Measurements from ENCODE around the gene ZNF792.
A peak's percentile ranks its signal among the peaks of the same experiment; 100 is the strongest.
"Not testable (repeated sequence)": the region's sequence is repeated elsewhere in the genome, so short reads cannot be mapped to it uniquely, and the experiment has no call there.

Gene ZNF792

GRCh38 chr19:34970185-34970780, 6.3 kb upstream of the ZNF792 start:
- DNase-seq = not testable (repeated sequence)

DNA sequence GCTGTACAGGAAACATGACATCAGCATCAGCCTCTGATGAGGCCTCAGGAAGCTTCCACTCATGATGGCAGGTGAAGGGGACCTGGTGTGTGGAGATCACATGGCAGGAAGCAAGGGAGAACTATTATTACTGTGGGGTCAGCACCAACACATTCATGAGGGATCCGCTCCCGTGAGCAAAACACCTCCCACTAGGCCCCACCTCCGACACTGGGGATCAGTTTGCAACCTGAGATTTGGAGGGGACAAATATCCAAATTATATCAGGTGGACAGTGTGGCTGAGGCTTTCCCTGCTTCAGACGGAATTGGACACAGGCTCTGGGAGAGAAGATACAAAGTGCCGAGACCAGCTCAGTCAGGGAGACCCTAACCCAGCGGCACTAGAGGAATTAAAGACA, 5.7 kb upstream of the ZNF792 start:
- no peak for DNase-seq

DNA sequence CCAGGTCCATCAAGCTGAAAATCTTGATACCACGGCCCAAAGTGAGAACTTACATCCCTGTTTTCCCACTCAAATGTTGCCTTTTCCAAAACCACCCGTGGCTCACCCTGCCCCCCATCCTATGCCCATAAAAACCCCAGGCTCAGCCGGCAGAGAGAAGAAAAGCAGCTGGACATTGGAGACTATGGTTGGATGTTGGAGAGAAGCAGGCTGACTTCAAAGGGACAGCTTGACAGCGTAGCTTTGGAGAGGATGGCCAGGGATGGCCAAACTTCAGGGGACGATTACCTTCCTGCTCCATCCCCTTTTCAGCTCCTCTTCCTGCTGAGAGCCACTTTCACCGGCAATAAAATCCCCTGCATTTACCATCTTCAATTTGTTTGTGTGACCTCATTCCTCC, 3.5 kb upstream of the ZNF792 start:
- no peak for DNase-seq

DNA sequence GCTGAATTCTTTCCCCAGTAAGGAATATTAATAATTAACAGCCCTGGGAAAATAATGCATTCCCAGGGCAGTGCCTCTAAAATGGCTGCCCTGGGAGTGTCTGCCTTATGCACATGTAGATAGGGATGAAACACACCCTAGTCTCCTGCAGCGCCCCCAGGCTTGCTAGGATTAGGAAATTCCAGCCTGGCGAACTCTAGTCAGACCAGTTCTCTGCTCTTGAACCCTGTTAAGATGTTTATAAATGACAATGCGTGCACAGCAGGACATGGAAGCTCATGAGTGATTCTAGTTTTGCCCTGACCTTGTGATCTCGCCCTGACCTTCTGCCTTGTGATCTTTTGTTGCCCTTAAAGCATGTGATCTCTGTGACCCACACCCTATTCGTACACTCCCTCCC, 1.5 kb upstream of the ZNF792 start:
- not testable (repeated sequence) for DNase-seq

GRCh38 chr19:34964598-34964997, 569 bp upstream of the ZNF792 start:
- no peak for DNase-seq

DNA sequence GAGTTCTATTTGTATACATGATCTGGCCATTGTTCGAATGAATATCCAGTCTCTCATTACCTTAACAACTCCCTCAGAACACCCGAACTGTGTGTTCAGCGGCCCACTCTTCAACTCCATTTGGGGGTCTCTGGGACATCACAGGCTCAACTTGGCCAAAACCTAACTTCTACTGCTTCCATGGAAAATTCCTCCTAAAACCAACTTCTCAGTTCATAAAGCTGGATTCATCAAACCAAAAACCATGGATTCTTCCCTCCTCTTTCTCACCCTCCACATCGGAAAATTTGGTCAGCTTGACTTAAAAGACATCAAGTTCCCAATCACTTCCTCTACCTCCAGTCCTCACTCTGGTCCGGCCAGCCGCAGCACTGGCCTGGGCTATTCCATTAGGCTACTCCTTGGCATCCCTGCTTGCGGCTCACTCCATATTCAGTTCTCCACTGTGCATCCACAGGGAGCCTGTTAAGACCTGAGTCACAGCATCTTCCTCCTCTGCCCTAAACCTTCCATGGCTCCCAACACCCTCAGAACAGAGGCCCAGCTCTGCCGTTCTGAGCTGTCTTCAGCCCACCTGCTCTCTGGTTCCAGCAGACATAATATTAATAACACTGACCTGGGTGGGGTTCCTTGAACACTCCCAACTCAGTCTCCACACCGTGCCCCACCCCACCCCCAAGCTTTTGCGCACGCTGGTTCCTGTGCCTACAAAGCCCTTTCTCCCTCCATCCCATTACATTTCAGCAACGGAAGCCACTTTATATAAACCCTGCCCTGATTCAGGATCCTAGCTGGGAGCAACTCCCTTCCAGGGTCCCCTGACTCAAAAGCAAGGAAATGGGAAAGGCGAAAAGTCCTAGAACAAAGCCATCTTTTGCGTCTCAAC, 1.1 kb downstream of the ZNF792 start:
- DNase-seq = no peak

GRCh38 chr19:34961775-34962686, 2.0 kb downstream of the ZNF792 start:
- DNase-seq = peak in 1 of 2 donors; percentile 60

- DNase-seq = no peak
Observed at GRCh38 chr19:34960940-34961679, 2.9 kb downstream of the ZNF792 start.

GRCh38 chr19:34960103-34960805, 3.8 kb downstream of the ZNF792 start:
- no peak for DNase-seq

GRCh38 chr19:34959021-34959420, 5.0 kb downstream of the ZNF792 start:
- DNase-seq = no peak

DNA sequence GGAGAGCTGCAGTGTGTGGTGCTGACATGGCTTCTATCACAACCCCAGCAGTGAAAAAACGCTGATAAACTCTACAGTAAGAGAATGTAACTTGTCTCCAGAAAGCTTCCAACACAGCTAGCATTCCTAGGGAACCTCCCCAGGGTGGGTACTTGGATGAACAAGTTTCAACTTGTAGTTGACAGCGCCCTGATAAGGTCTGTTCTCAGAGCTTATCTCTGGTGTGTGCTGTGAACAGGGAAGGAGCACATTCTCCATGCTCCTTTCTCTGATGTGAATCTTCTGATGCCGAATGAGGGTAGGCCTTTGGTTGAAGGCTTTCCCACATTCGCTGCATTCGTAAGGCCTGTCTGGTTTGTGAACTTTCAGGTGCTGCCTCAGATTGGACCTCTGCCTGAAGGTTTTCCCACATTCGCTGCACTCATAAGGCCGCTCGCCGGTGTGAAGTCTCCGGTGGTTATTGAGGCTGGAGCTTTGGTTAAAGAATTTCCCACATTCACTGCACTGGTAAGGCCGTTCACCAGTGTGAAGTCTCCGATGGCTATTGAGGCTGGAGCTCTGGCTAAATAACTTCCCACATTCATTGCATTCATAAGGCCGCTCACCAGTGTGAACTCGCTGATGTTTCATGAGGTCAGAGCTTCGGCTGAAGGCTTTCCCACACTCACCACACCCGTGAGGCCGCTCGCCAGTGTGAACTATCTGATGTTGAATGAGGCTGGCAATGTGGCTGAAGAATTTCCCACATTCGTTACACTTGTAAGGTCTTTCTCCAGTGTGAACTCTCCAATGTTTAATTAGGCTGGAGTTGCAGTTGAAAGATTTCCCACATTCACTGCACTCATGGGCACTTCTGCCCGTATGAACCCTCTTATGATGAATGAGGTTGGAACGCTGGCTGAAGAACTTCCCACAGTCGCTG, 5.9 kb downstream of the ZNF792 start:
- no peak for DNase-seq

DNA sequence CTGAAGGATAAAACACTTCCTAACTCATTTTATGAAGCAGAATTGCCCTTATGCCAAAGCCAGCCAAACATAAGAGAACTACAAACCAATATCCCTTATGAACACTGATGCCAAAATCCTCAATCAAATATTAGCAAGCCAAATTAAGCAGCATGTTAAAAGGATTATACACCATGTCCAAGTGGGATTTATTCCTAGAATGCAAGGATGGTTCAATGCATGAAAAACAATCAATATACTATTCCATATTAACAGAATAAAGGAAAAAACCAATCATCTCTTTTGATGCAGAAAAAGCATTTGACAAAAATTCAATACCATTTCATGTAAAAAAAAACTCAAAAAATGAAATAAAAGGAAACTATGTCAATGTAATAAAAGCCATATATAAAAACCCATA, 10.9 kb downstream of the ZNF792 start:
- no peak for DNase-seq

DNA sequence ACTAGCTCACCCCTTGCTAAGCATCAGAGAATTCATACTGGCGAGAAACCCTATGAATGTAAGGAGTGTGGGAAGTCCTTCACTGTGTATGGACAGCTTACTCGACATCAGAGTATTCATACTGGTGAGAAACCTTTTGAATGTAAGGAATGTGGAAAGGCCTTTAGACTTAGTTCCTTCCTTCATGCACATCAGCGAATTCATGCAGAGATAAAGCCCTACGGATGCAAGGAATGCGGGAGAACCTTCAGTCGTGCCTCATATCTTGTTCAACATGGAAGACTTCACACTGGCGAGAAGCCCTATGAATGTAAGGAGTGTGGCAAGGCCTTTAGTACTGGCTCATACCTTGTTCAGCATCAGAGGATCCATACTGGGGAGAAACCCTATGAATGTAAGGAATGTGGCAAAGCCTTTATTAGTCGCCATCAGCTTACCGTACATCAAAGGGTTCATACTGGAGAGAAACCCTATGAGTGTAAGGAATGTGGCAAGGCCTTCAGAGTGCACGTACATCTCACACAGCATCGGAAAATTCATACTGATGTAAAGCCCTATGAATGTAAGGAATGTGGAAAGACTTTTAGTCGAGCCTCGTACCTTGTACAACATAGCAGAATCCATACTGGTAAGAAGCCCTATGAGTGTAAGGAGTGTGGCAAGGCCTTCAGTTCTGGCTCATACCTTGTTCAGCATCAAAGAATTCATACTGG, 20.0 kb downstream of the ZNF792 start:
- DNase-seq = no peak

GRCh38 chr19:34938886-34939285, 25.1 kb downstream of the ZNF792 start:
- DNase-seq = no peak

DNA sequence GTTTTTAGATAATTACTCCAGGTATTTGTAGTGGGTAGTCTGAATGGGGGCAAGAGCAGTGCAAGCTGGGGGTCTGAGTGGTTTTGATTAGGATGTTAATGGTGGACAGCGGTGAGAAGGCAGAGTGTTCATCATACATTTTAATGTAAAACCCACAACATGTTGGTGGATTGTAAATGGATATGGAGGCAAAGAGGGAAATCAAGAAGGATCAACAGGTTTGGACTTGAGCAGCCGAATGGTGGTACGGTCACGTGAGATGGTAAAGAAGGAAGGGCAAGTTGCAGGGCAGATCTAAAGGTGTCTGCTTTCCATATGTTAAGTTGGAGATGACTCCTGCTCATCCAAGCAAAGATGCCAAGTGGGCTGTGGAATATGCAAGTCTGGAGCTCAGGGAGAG, 27.8 kb downstream of the ZNF792 start:
- DNase-seq = no peak

DNA sequence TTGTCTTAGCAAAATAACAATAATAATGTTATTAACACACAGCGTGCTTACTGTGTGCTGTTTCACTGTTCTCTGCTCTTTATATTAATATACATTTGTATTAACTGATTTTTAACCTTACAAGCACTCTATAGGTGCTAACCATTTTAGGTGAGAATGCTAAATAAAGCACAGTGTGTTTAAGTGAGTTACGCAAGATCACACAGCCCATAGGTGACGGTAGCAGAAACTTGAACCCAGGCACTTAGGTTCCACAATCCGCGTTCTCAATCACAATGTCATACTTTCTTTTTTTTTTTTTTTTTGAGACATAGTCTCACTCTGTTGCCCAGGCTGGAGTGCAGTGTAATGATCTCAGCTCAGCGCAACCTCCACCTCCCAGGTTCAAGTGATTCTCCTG, 31.5 kb downstream of the ZNF792 start:
- DNase-seq = no peak

GRCh38 chr19:34926685-34927375, 37.2 kb downstream of the ZNF792 start, which contains the start of gene ZNF30:
Gene ZNF30, plus strand, starts transcription at chr19:34926903. Its CDS starts 3,045 bp downstream, at chr19:34929948.
- peak; percentile 84 to 86 for DNase-seq

GRCh38 chr19:34926361-34926684, 37.7 kb downstream of the ZNF792 start:
- no peak for DNase-seq

DNA sequence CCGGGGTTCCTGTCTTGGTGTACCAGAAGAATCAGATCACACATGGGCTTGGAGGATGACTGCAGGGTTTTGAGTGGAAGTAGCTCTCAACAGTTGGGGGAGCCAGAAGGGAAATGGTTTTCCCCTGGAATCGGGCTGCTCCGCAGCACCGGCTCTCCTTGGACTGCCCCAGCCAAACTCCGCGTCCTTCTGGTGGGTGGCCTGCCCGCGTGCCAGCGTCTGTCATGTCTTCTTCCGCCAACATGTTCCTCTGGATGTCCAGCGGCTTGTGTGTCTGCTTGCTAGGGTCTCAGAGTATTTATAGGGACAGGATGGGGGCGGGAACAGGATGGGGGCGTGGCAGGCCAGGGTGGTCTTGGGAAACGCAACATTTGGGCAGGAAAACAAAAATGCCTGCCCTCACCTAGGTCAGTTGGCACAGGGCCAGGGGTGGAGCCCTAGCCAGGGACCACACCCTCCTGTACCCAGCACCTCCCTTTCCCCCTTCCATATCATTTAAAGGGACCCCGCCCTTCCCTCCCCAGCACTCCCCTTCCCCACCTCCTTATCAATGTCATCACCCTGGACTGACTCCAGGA, 38.7 kb downstream of the ZNF792 start:
- no peak for DNase-seq
